Skeletal muscle tissue (tissue), 4 donors: ENCODE results near the gene PHACTR4. TPM values are rescaled to one million over a fixed set of nuclear protein-coding genes. Genes with fewer than 3 reads are reported as not detected.
"Not testable (repeated sequence)": the region's sequence is repeated elsewhere in the genome, so short reads cannot be mapped to it uniquely, and the experiment has no call there.

Source experiments
- H3K27ac ChIP-seq: one replicate; pipeline ENCODE4 v1.7.0; 2013; ENCODE audit warnings: mild to moderate bottlenecking, low read depth, low read length, inconsistent platforms
- H3K27me3 ChIP-seq, 3 donors: one replicate each; pipeline ENCODE4 v1.7.0; 2013; ENCODE audit warnings: low read length in 3 of 3; ENCODE audit not compliant: control insufficient read depth in 3 of 3, insufficient read depth in 3 of 3
- H3K36me3 ChIP-seq, 3 donors: one replicate each; pipeline ENCODE4 v1.7.0; 2013; ENCODE audit warnings: low read length in 3 of 3; ENCODE audit not compliant: control insufficient read depth in 3 of 3, insufficient read depth in 3 of 3
- H3K4me1 ChIP-seq, 3 donors: one replicate each; pipeline ENCODE4 v1.7.0; 2013; ENCODE audit warnings: low read length in 3 of 3, mild to moderate bottlenecking in 3 of 3; ENCODE audit not compliant: control insufficient read depth in 3 of 3, insufficient read depth in 3 of 3
- H3K4me3 ChIP-seq, 3 donors: one replicate each; pipeline ENCODE4 v1.7.0; 2013; ENCODE audit warnings: low read length in 3 of 3
- H3K9ac ChIP-seq, 3 donors: one replicate each; pipeline ENCODE4 v1.7.0; 2013; ENCODE audit warnings: low read length in 3 of 3, mild to moderate bottlenecking in 3 of 3, moderate library complexity in 2 of 3, low read depth in 1 of 3
- H3K9me3 ChIP-seq, 3 donors: one replicate each; pipeline ENCODE4 v1.7.0; 2013; ENCODE audit warnings: low read length in 3 of 3; ENCODE audit not compliant: control insufficient read depth in 3 of 3
- total RNA-seq: library from RNA; depleted of rRNA; stranded (reverse); fragments of >200 nt; gene quantifications from one replicate; pipeline ENCODE4 v1.2.3, GENCODE V29; 2014
- donor health status: Osteomylitis.

Gene PHACTR4
- total RNA-seq, 1 donor from 2014 or later = 5.2 TPM

DNA sequence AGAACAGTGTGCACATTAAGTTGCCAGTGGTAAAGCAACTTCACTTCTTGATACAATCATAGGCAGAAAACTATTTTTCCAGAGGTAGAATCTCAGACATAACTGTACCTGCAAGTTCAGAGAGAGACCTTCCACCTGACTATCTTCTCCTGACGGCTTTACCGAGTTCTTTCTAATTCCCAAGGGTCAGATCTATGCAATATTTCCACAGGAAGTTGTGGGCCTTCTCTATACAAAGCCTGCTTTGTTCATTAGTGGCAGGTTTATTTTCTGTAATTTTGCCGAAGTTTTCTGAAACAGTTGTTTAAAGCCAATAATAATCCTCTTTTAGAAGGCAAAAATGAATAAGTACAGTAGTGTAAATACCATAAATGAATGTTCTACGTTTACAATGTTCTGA is 78.1 kb downstream of the PHACTR4 start:
- Histone ChIP-seq H3K4me3 (no peak overlapping the region), H3K36me3 (no peaks in the 10 kb centered on the region), H3K4me1 (no peaks in the 10 kb centered on the region), H3K27me3 (no peaks in the 10 kb centered on the region), H3K27ac (no peak overlapping the region), H3K9ac (no peak overlapping the region), H3K9me3 (no peaks in the 10 kb centered on the region)

DNA sequence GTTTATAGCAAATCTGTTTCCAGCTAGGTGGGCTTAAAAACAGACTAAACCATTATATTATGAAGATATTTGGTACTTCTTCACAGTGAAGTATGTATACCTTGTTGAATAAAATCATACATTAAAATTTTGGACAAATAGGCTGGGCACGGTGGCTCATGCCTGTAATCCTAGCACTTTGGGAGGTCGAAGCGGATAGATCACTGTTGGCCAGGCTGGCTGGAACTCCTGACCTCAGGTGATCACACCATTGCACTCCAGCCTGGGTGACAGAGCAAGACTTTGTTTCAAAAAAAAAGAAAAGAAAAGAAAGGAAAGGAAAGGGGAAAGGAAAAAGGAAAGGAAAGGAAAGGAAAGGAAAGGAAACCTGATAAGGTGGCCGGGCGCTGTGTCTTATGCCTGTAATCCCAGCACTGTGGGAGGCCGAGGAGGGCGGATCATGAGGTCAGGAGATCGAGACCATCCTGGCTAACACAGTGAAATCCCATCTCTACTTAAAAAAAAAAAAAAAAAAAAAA is 78.6 kb downstream of the PHACTR4 start:
- H3K4me1 ChIP-seq, H3K9ac ChIP-seq, H3K4me3 ChIP-seq, H3K27me3 ChIP-seq, H3K36me3 ChIP-seq, H3K9me3 ChIP-seq, H3K27ac ChIP-seq: not testable (repeated sequence)

GRCh38 chr1:28449904-28450303 is 80.4 kb downstream of the PHACTR4 start:
- Histone ChIP-seq H3K4me1 (no peaks in the 10 kb centered on the region), H3K4me3 (no peak overlapping the region), H3K27ac (no peak overlapping the region), H3K36me3 (no peaks in the 10 kb centered on the region), H3K9ac (no peak overlapping the region), H3K27me3 (no peaks in the 10 kb centered on the region), H3K9me3 (no peaks in the 10 kb centered on the region)

- H3K27ac ChIP-seq = no peak overlapping the region
- H3K4me1 ChIP-seq = no peaks in the 10 kb centered on the region
- H3K9ac ChIP-seq = no peak overlapping the region
- no peaks in the 10 kb centered on the region for H3K9me3 ChIP-seq
- H3K4me3 ChIP-seq = no peak overlapping the region
- no peaks in the 10 kb centered on the region for H3K27me3 ChIP-seq
- H3K36me3 ChIP-seq = no peaks in the 10 kb centered on the region
Measured at GRCh38 chr1:28450561-28450960, 81.0 kb downstream of the PHACTR4 start.

DNA sequence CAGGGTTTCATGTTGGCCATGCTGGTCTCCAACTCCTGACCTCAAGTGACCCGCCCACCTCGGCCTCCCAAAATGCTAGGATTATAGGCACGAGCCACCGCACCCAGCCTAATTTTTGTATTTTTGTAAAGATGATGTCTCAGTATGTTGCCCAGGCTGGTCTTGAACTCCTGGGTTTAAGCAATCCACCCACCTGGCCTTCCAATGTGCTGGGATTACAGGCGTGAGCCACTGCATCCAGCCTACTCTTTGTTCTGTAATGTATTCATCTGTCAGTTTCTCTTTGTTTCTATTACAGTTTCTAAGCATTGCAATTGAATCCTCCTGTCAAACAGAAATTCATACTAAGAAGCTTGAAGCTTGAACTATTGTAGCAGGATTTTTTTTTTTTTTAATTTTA is 81.5 kb downstream of the PHACTR4 start:
- Histone ChIP-seq H3K9ac (no peak overlapping the region), H3K9me3 (no peaks in the 10 kb centered on the region), H3K27ac (no peak overlapping the region), H3K36me3 (no peaks in the 10 kb centered on the region), H3K27me3 (no peaks in the 10 kb centered on the region), H3K4me1 (peaks cover 0 to under 1% (median 0%) of the 10 kb centered on the region in 3 donors), H3K4me3 (no peak overlapping the region)

DNA sequence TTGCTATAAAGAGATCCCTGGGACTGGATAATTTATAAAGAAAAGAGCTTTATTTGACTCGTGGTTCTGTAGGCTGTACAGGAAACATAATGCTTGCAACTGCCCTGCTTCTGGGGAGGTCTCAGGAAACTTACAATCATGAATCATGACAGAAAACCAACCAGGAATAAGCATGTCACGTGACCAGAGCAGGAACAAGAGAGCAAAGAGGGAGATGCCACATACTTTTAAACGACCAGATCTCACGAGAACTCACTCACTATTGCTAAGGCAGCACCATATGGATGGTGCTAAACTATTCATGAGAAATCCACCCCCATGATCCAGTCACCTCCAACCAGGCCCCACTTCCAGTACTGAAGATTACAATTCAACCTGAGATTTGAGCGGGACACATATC is 86.5 kb downstream of the PHACTR4 start:
- H3K9me3 ChIP-seq = no peaks in the 10 kb centered on the region
- H3K27ac ChIP-seq = no peak overlapping the region
- H3K9ac ChIP-seq = no peak overlapping the region
- H3K36me3 ChIP-seq = peaks cover 0 to 5% (median 2%) of the 10 kb centered on the region in 3 donors
- H3K4me3 ChIP-seq = no peak overlapping the region
- H3K4me1 ChIP-seq = peaks cover 10 to 14% (median 12%) of the 10 kb centered on the region in 3 donors
- no peaks in the 10 kb centered on the region for H3K27me3 ChIP-seq

GRCh38 chr1:28457678-28458077 is 88.1 kb downstream of the PHACTR4 start:
- Histone ChIP-seq H3K9ac (no peak overlapping the region), H3K9me3 (no peaks in the 10 kb centered on the region), H3K4me3 (no peak overlapping the region), H3K36me3 (peaks cover 0 to 7% (median 5%) of the 10 kb centered on the region in 3 donors), H3K4me1 (peaks cover 10 to 14% (median 12%) of the 10 kb centered on the region in 3 donors), H3K27ac (no peak overlapping the region), H3K27me3 (no peaks in the 10 kb centered on the region)

DNA sequence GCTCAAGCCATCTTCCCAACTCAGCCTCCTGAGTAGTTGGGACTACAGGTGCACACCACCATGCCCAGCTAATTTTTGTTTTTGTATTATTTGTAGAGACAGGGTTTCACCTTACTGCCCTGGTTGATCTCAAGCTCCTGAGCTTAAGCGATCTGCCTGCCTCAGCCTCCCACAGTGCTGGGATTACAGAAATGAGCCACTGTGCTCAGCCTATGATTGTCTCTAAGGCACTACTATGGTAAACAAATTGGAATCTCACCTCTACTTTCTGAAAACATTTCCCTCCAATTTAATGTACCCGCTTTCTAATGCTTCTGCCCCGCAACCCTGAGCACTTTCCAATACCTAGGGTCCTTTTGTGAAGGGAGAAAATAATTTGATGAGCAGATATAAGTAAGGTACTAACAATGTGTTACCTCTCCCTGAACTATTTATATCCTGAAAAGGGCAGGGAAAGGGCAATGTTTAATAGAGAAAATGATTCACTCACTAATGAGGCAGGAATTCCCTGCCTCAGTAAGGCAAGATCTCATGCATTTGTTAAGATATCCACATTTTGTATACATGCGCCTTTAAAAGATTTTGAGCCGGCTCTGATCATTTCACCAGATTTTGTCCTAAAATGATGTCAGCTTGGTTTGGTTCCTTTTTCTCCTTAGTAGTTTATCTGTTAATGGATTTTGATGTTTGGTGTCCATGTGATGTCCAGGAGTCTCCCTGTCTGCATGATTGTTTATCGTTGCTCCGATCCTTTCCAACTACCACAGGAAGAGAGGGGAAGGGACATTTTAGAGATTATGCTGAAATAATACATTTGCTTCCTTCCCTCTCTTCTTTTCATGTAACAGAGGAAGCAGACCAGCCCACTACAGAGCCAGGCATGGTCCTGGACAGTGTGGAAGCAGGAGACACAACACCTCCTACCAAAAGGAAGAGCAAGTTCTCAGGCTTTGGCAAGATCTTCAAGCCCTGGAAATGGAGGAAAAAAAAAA is 89.0 kb downstream of the PHACTR4 start:
- Histone ChIP-seq H3K4me1 (peaks cover 10 to 14% (median 12%) of the 10 kb centered on the region in 3 donors), H3K27ac (no peak overlapping the region), H3K27me3 (no peaks in the 10 kb centered on the region), H3K36me3 (peaks cover 0 to 8% (median 5%) of the 10 kb centered on the region in 3 donors), H3K4me3 (no peak overlapping the region), H3K9ac (no peak overlapping the region), H3K9me3 (no peaks in the 10 kb centered on the region)

- Histone ChIP-seq H3K36me3 (peaks cover 12 to 28% (median 17%) of the 10 kb centered on the region in 3 donors), H3K9ac (no peak overlapping the region), H3K27ac (no peak overlapping the region), H3K4me3 (no peak overlapping the region), H3K27me3 (no peaks in the 10 kb centered on the region), H3K9me3 (no peaks in the 10 kb centered on the region), H3K4me1 (no peaks in the 10 kb centered on the region)
Measured at GRCh38 chr1:28466226-28466778, 96.8 kb downstream of the PHACTR4 start.

GRCh38 chr1:28470146-28470545 is 100.6 kb downstream of the PHACTR4 start:
- H3K4me3 ChIP-seq = no peak overlapping the region
- H3K9ac ChIP-seq = no peak overlapping the region
- H3K27ac ChIP-seq = no peak overlapping the region
- no peaks in the 10 kb centered on the region for H3K9me3 ChIP-seq
- peaks cover 0 to 2% (median 0%) of the 10 kb centered on the region in 3 donors for H3K4me1 ChIP-seq
- H3K36me3 ChIP-seq = peaks cover 17 to 25% (median 21%) of the 10 kb centered on the region in 3 donors
- no peaks in the 10 kb centered on the region for H3K27me3 ChIP-seq
